IMR-90 (cell line): ENCODE results near the gene GMNC. TPM values are rescaled to one million over a fixed set of nuclear protein-coding genes. Genes with fewer than 3 reads are reported as not detected.

Experiments
- ATAC-seq: fragments of 200-7000 bp; cut with Tn5 transposase; 2 replicates; pipeline ENCODE4 v1.9.1; 2020; ENCODE audit warnings: low read depth, mild to moderate bottlenecking, moderate library complexity
- BruUV-seq: library from RNA; stranded (reverse); fragments of 400-500 nt; replicated peaks from 2 replicates; lab custom pipeline; 2021; lab: Mats Ljungman, UMichigan
- CTCF ChIA-PET: fragments of 300-600 bp; formaldehyde crosslinking; extraction: SDS; loops from one replicate; lab custom pipeline; 2021; ENCODE audit warnings: antibody characterized with exemption; lab: Yijun Ruan, JAX
- POLR2A ChIA-PET: fragments of 300-600 bp; sonication (Branson Sonifier 250); formaldehyde crosslinking; loops from one replicate; lab custom pipeline; 2022; ENCODE audit warnings: antibody characterized with exemption; ENCODE audit not compliant: unreplicated experiment; lab: Charles Lee
- DNase-seq: peaks from one replicate; pipeline ENCODE4 v3.0.0; 2013
- H2AFZ ChIP-seq: replicated peaks from 2 replicates; pipeline ENCODE3; 2013; ENCODE audit warnings: low read length, mild to moderate bottlenecking; ENCODE audit not compliant: poor library complexity
- H2AK5ac ChIP-seq: 2 replicates; pipeline ENCODE4 v1.6.1; 2013; ENCODE audit warnings: low read depth, low read length, inconsistent platforms
- H2AK9ac ChIP-seq: replicated peaks from 2 replicates; pipeline ENCODE3; 2013; ENCODE audit warnings: mild to moderate bottlenecking, low read depth, low read length, moderate library complexity; ENCODE audit not compliant: poor library complexity
- H2BK120ac ChIP-seq: 2 replicates; pipeline ENCODE4 v1.6.1; 2013; ENCODE audit warnings: low read depth, low read length, inconsistent platforms
- H2BK15ac ChIP-seq: 3 replicates; pipeline ENCODE4 v1.6.1; 2013; ENCODE audit warnings: low read depth, low read length, inconsistent platforms
- H2BK20ac ChIP-seq: 2 replicates; pipeline ENCODE4 v1.6.1; 2013; ENCODE audit warnings: low read depth, mild to moderate bottlenecking, inconsistent platforms, low read length, moderate library complexity
- H2BK5ac ChIP-seq: 2 replicates; pipeline ENCODE4 v1.6.1; 2013; ENCODE audit warnings: mild to moderate bottlenecking, low read depth, low read length, inconsistent platforms; ENCODE audit not compliant: poor library complexity, severe bottlenecking
- H3K14ac ChIP-seq: replicated peaks from 2 replicates; pipeline ENCODE4 v1.6.1; 2013; ENCODE audit warnings: low read depth, low read length, inconsistent platforms
- H3K18ac ChIP-seq: 2 replicates; pipeline ENCODE4 v1.6.1; 2013; ENCODE audit warnings: low read depth, low read length, control low read depth
- H3K23ac ChIP-seq: 2 replicates; pipeline ENCODE4 v1.6.1; 2013; ENCODE audit warnings: low read depth, low read length, inconsistent platforms
- H3K27ac ChIP-seq: 2 replicates; pipeline ENCODE4 v1.5.1; 2013; ENCODE audit warnings: mild to moderate bottlenecking, control low read depth, low read length; ENCODE audit not compliant: insufficient read depth
- H3K27me3 ChIP-seq: 2 replicates; pipeline ENCODE4 v1.6.1; 2013; ENCODE audit warnings: low read length; ENCODE audit not compliant: control insufficient read depth, insufficient read depth
- H3K36me3 ChIP-seq: 2 replicates; pipeline ENCODE4 v1.6.1; 2013; ENCODE audit warnings: low read length, mixed read lengths; ENCODE audit not compliant: control insufficient read depth, insufficient read depth
- H3K4ac ChIP-seq: 2 replicates; pipeline ENCODE4 v1.6.1; 2013; ENCODE audit warnings: low read depth, low read length, inconsistent platforms
- H3K4me1 ChIP-seq: 2 replicates; pipeline ENCODE4 v1.6.1; 2013; ENCODE audit warnings: low read length, mixed read lengths; ENCODE audit not compliant: control insufficient read depth, insufficient read depth
- H3K4me2 ChIP-seq: 2 replicates; pipeline ENCODE4 v1.6.1; 2013; ENCODE audit warnings: low read depth, mild to moderate bottlenecking, control low read depth, low read length, moderate library complexity
- H3K4me3 ChIP-seq: 2 replicates; pipeline ENCODE4 v1.5.1; 2013; ENCODE audit warnings: low read depth, mild to moderate bottlenecking, control low read depth, low read length, moderate library complexity; ENCODE audit not compliant: insufficient read depth
- H3K56ac ChIP-seq: 2 replicates; pipeline ENCODE4 v1.6.1; 2013; ENCODE audit warnings: low read length, inconsistent platforms; ENCODE audit not compliant: insufficient read depth; ENCODE audit errors: extremely low read depth
- H3K79me1 ChIP-seq, 2 experiments: 2 replicates each; pipeline ENCODE4 v1.6.1; 2013; ENCODE audit warnings: low read length in 2 of 2, inconsistent platforms in 1 of 2, low read depth in 1 of 2
- H3K9ac ChIP-seq: 2 replicates; pipeline ENCODE4 v1.6.1; 2013; ENCODE audit warnings: low read depth, low read length, control low read depth
- H3K9me1 ChIP-seq: 2 replicates; pipeline ENCODE4 v1.6.1; 2013; ENCODE audit warnings: low read length, inconsistent platforms; ENCODE audit not compliant: insufficient read depth
- H3K9me3 ChIP-seq: 2 replicates; pipeline ENCODE4 v1.6.1; 2013; ENCODE audit warnings: low read length; ENCODE audit not compliant: control insufficient read depth, insufficient read depth
- H4K20me1 ChIP-seq: 2 replicates; pipeline ENCODE4 v1.6.1; 2013; ENCODE audit warnings: low read length, inconsistent platforms; ENCODE audit not compliant: insufficient read depth
- H4K5ac ChIP-seq: 2 replicates; pipeline ENCODE4 v1.6.1; 2013; ENCODE audit warnings: mild to moderate bottlenecking, low read depth, low read length, control low read depth
- H4K8ac ChIP-seq, 2 experiments: 2 replicates each; pipeline ENCODE4 v1.6.1; 2013; ENCODE audit warnings: low read depth in 2 of 2, low read length in 2 of 2, control low read depth in 1 of 2, inconsistent platforms in 1 of 2
- H4K91ac ChIP-seq: 2 replicates; pipeline ENCODE4 v1.6.1; 2013; ENCODE audit warnings: low read depth, low read length, inconsistent platforms; ENCODE audit not compliant: insufficient read depth
- BHLHE40 ChIP-seq: fragments of 150-350 bp; IDR thresholded peaks from 2 replicates; pipeline ENCODE4 v1.6.1; 2016; ENCODE audit warnings: mild to moderate bottlenecking, low read depth, low read length
- CEBPB ChIP-seq: IDR thresholded peaks from 2 replicates; pipeline ENCODE4 v1.6.1; 2012; ENCODE audit warnings: low read depth, low read length, improper control_type of control experiment
- CTCF ChIP-seq: conservative IDR thresholded peaks from 2 replicates; pipeline ENCODE4 v1.5.1; 2012; ENCODE audit warnings: mild to moderate bottlenecking, low read depth, low read length, improper control_type of control experiment
- FOS ChIP-seq: fragments of 150-350 bp; IDR thresholded peaks from 2 replicates; pipeline ENCODE4 v1.6.1; 2016; ENCODE audit warnings: low read depth, low read length
- MAFK ChIP-seq: IDR thresholded peaks from 2 replicates; pipeline ENCODE4 v1.6.1; 2012; ENCODE audit warnings: low read depth, low read length, improper control_type of control experiment
- MAZ ChIP-seq: IDR thresholded peaks from 2 replicates; pipeline ENCODE4 v1.6.1; 2012; ENCODE audit warnings: low read depth, mild to moderate bottlenecking, low read length, improper control_type of control experiment, moderate library complexity, borderline replicate concordance
- MXI1 ChIP-seq: IDR thresholded peaks from 2 replicates; pipeline ENCODE4 v1.6.1; 2012; ENCODE audit warnings: low read depth, mild to moderate bottlenecking, low read length, moderate library complexity, borderline replicate concordance
- NFE2L2 ChIP-seq: fragments of 150-350 bp; IDR thresholded peaks from 2 replicates; pipeline ENCODE4 v1.6.1; 2016; ENCODE audit warnings: low read depth, mild to moderate bottlenecking, low read length
- POLR2A ChIP-seq: IDR thresholded peaks from 2 replicates; pipeline ENCODE4 v1.6.1; 2012; ENCODE audit warnings: mild to moderate bottlenecking, low read depth, low read length
- RCOR1 ChIP-seq: IDR thresholded peaks from 2 replicates; pipeline ENCODE4 v1.6.1; 2012; ENCODE audit warnings: mild to moderate bottlenecking, low read length, improper control_type of control experiment; ENCODE audit not compliant: insufficient replicate concordance
- RFX5 ChIP-seq: IDR thresholded peaks from 2 replicates; pipeline ENCODE4 v1.8.0; 2012; ENCODE audit warnings: low read depth, mild to moderate bottlenecking, low read length, moderate library complexity
- SMC3 ChIP-seq: fragments of 150-350 bp; IDR thresholded peaks from 2 replicates; pipeline ENCODE4 v1.6.1; 2016; ENCODE audit warnings: low read depth, mild to moderate bottlenecking, antibody characterized with exemption, low read length, moderate library complexity
- whole genome bisulfite sequencing, 2 experiments: methylation state at CpG; one replicate each; pipeline versions ENCODE4 v1.1.5 to v1.1.7; 2013; ENCODE audit warnings: missing lambda C conversion rate in 2 of 2; ENCODE audit not compliant: insufficient read length in 1 of 2; ENCODE audit errors: extremely low coverage in 2 of 2; 5-methylcytosine and 5-hydroxymethylcytosine counted together
- dilution Hi-C: fragments of 300-500 bp; cut with HindIII; formaldehyde crosslinking; loops from one replicate; pipeline ENCODE4 v1.14.3; 2018; ENCODE audit warnings: low sequenced_read_pairs; ENCODE audit not compliant: unreplicated experiment
- in situ Hi-C: fragments of 300-500 bp; cut with MboI; formaldehyde crosslinking; loops from 3 replicates; pipeline ENCODE4 v1.14.3; 2019; ENCODE audit warnings: low sequenced_read_pairs, inconsistent platforms, mixed read lengths
- intact Hi-C: fragments of 100-400 bp; cut with micrococcal nuclease; formaldehyde crosslinking; loops from 2 replicates; pipeline ENCODE4 v1.10.0; 2022
- polyA plus RNA-seq, 3 experiments: library from polyadenylated mRNA; depleted of rRNA; stranded (reverse); fragments of >200 nt; gene quantifications; 2 replicates each; pipeline ENCODE4 v1.2.3, GENCODE V29; 2012; ENCODE audit warnings: low replicate concordance in 1 of 3
- total RNA-seq: library from RNA; depleted of rRNA; stranded (reverse); fragments of >200 nt; gene quantifications from 2 replicates; pipeline ENCODE4 v1.2.3, GENCODE V29; 2012
- TF ChIP-seq, protein P1 (sequence below): fragments of 150-350 bp; IDR thresholded peaks from 2 replicates; pipeline ENCODE4 v1.6.1; 2017; ENCODE audit warnings: mild to moderate bottlenecking, antibody characterized with exemption, low read length, low read depth

GMNC gene
- total and polyA plus RNA-seq, 2 of the 4 experiments (the other 2 are of a cell fraction): 0.15 to 0.18 TPM

DNA sequence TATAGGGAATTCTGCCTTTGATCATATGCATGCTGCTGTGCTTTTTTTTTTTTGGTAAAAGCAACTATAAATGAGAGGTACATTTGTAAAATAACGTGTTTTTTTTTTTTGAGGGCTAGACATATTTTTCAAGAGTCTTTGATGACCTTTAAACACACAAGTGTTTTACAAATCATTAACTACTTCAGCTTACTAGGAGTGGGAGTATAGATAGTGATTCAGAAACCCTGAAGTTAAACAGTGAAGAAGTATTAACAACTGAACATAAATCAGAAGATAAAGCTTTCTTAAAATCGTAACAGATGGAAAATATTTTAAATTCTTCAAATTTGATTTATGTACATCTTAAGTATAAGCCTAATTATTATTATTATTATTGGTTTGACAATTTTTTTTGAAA lies 2.9 kb upstream of the GMNC start:
- intact Hi-C loops (no loop called here), dilution Hi-C loops (no loop called here)
- POLR2A ChIA-PET: interaction anchor here (0.6 kb wide), 1 partner anchor 29 kb away, joined by 5 read pairs; no protein-coding TSS in a partner anchor

More for the DNA sequence above, 2.9 kb upstream of the GMNC start:
- WGBS, 2 experiments: no CpG with 5 or more reads among the region's 2 CpGs
- Histone ChIP-seq H3K4me1 (no peaks in the 10 kb centered on the region), H2BK15ac (no peak overlapping the region), H3K9ac (no peak overlapping the region), H3K14ac (no peak overlapping the region), H2BK20ac (no peak overlapping the region), H3K9me3 (no peaks in the 10 kb centered on the region), H2BK120ac (no peak overlapping the region), H3K56ac (no peak overlapping the region), H2AFZ (no peak overlapping the region), H3K9me1 (peaks cover 2% of the 10 kb centered on the region; the same call in 1 of the 2 replicates), H3K4ac (no peak overlapping the region), H4K5ac (no peak overlapping the region), H4K20me1 (no peaks in the 10 kb centered on the region), H3K79me1 (no peaks in the 10 kb centered on the region), H4K8ac (no peak overlapping the region), H3K4me3 (no peak overlapping the region), H3K4me2 (no peak overlapping the region), H3K18ac (no peak overlapping the region), H2AK9ac (no peak overlapping the region), H3K36me3 (no peaks in the 10 kb centered on the region), H2BK5ac (no peak overlapping the region), H3K27me3 (peaks cover 2% of the 10 kb centered on the region), H3K27ac (no peak overlapping the region), H4K91ac (no peak overlapping the region), H2AK5ac (no peak overlapping the region), H3K23ac (no peak overlapping the region)
- BruUV-seq: no TSS peak
- CTCF ChIA-PET: interaction anchor here (0.5 to 1.0 kb wide), 4 partner anchors 20 to 397 kb away, joined by 3 to 5 read pairs (median 4); no protein-coding TSS in a partner anchor
- ATAC-seq (no peak), DNase-seq (no peak)
- in situ Hi-C loops: no loop called here
- no peak for TF ChIP-seq RCOR1
- TF ChIP-seq MAZ: no peak
- no peak for TF ChIP-seq NFE2L2
- TF ChIP-seq SMC3: no peak
- TF ChIP-seq MAFK: no peak
- no peak for TF ChIP-seq BHLHE40
- TF ChIP-seq FOS: no peak
- no peak for TF ChIP-seq POLR2A
- TF ChIP-seq, protein P1, sequence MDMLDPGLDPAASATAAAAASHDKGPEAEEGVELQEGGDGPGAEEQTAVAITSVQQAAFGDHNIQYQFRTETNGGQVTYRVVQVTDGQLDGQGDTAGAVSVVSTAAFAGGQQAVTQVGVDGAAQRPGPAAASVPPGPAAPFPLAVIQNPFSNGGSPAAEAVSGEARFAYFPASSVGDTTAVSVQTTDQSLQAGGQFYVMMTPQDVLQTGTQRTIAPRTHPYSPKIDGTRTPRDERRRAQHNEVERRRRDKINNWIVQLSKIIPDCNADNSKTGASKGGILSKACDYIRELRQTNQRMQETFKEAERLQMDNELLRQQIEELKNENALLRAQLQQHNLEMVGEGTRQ: no peak
- no peak for TF ChIP-seq MXI1
- no peak for TF ChIP-seq RFX5
- TF ChIP-seq CEBPB: no peak
- TF ChIP-seq CTCF: no peak
